ENCODE measurements around the gene ZNF80. TPM values are rescaled to one million over a fixed set of nuclear protein-coding genes. Genes with fewer than 3 reads are reported as not detected.
"Not testable (repeated sequence)": the region's sequence is repeated elsewhere in the genome, so short reads cannot be mapped to it uniquely, and the experiment has no call there.

Gene ZNF80
- total RNA-seq, result not detected in 2 replicates

GRCh38 chr3:114237478-114237877 is at the start of gene ZNF80:
Gene ZNF80, minus strand, starts transcription at chr3:114237578. Its CDS starts 504 bp downstream, at chr3:114237074.
- H3K4me3 ChIP-seq (ENCODE audit: low read depth, low read length); DNase-seq (ENCODE audit: low read depth): not testable (repeated sequence)

DNA sequence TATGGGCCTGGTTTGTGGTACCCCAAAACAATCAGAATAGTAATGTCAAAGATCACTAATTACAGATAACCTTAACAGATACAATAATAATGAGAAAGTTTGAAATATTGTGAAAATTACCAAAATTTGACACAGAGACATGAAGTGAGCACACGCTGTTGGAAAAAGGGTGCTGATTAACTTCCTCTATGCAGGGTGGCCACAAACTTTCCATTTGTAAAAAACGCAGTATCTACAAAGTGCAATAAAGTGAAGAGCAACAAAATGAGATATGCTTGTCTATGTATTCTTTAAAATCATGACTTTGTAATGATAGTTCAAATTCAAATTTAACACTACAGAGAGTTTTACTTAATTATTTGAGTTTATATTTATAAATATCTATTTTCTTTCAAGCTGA is 48.9 kb upstream of the ZNF80 start:
- no peak overlapping the region for H3K4me3 ChIP-seq (ENCODE audit: low read depth, low read length)
- TF ChIP-seq, protein P1, sequence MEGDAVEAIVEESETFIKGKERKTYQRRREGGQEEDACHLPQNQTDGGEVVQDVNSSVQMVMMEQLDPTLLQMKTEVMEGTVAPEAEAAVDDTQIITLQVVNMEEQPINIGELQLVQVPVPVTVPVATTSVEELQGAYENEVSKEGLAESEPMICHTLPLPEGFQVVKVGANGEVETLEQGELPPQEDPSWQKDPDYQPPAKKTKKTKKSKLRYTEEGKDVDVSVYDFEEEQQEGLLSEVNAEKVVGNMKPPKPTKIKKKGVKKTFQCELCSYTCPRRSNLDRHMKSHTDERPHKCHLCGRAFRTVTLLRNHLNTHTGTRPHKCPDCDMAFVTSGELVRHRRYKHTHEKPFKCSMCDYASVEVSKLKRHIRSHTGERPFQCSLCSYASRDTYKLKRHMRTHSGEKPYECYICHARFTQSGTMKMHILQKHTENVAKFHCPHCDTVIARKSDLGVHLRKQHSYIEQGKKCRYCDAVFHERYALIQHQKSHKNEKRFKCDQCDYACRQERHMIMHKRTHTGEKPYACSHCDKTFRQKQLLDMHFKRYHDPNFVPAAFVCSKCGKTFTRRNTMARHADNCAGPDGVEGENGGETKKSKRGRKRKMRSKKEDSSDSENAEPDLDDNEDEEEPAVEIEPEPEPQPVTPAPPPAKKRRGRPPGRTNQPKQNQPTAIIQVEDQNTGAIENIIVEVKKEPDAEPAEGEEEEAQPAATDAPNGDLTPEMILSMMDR (conservative IDR thresholded peaks at IDR 0.05; ENCODE audit: low read depth, low read length), result no peak
- no peak for DNase-seq (ENCODE audit: low read depth)

DNA sequence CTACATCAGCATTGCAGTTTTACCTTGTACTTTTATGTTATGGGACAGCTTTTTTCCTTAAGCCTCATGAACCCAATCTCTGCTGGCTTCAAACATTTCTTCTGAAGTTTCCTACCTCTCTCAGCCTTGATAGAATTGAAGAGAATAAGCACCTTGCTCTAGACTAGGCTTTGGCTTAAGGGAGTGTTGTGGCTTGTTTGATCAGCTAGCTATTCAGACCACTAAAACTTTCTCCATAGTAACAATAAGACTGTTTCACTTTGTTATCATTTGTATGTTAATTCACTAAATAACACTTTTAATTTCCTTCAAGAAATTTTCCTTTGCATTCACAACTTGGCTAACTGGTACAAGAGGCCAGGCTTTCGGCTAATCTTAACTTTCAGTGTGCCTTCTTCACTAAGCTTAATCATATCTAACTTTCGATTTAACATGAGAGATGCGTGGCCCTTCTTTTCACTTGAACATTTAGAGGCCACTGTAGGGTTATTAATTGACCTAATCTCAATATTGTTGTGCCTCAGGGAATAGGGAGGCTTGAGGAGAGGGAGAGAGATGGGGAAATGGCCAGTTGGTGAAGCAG is 48.4 kb upstream of the ZNF80 start:
- TF ChIP-seq, protein P1 (conservative IDR thresholded peaks at IDR 0.05; ENCODE audit: low read depth, low read length), result no peak
- no peak overlapping the region for H3K4me3 ChIP-seq (ENCODE audit: low read depth, low read length)
- no peak for DNase-seq (ENCODE audit: low read depth)

- no peak overlapping the region for H3K4me3 ChIP-seq (ENCODE audit: low read depth, low read length)
- TF ChIP-seq, protein P1 (conservative IDR thresholded peaks at IDR 0.05; ENCODE audit: low read depth, low read length), result no peak
- no peak for DNase-seq (ENCODE audit: low read depth)
These were observed 47.3 kb upstream of the ZNF80 start for GRCh38 chr3:114284644-114285043.

DNA sequence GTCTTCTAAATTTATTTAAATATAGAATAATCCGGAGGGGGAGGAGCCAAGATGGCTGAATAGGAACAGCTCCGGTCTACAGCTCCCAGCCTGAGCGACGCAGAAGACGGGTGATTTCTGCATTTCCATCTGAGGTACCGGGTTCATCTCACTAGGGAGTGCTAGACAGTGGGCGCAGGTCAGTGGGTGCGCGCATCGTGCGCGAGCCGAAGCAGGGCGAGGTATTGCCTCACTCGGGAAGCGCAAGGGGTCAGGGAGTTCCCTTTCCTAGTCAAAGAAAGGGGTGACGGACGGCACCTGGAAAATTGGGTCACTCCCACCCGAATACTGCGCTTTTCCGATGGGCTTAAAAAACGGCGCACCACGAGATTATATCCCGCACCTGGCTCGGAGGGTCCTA is 39.5 kb upstream of the ZNF80 start:
- H3K4me3 ChIP-seq (ENCODE audit: low read depth, low read length); DNase-seq (ENCODE audit: low read depth): not testable (repeated sequence)

- TF ChIP-seq, protein P1 (conservative IDR thresholded peaks at IDR 0.05; ENCODE audit: low read depth, low read length), result no peak
- no peak overlapping the region for H3K4me3 ChIP-seq (ENCODE audit: low read depth, low read length)
- no peak for DNase-seq (ENCODE audit: low read depth)
These were observed 37.6 kb upstream of the ZNF80 start for GRCh38 chr3:114274929-114275328.

DNA sequence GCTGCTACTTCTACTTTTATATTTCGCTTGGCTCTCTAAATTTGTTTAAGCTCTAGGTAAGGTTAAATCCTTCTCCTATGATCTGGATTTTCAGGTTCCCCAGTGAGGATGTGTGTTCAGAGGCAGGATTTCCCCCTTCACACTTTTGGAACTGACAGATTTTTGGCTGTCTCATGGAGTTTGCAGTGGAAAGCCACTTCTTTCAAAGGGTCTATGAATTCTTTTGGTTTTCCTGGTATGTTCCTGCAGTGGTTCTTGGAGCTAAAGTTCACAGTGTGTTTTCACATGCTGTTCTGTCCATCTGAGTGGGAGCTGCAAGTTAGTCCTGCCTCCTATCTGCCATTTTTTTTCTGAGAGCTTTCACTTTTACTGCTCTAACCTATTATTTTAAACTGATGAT is 34.9 kb upstream of the ZNF80 start:
- TF ChIP-seq, protein P1 (conservative IDR thresholded peaks at IDR 0.05; ENCODE audit: low read depth, low read length), result no peak
- H3K4me3 ChIP-seq (ENCODE audit: low read depth, low read length), result no peak overlapping the region
- no peak for DNase-seq (ENCODE audit: low read depth)

DNA sequence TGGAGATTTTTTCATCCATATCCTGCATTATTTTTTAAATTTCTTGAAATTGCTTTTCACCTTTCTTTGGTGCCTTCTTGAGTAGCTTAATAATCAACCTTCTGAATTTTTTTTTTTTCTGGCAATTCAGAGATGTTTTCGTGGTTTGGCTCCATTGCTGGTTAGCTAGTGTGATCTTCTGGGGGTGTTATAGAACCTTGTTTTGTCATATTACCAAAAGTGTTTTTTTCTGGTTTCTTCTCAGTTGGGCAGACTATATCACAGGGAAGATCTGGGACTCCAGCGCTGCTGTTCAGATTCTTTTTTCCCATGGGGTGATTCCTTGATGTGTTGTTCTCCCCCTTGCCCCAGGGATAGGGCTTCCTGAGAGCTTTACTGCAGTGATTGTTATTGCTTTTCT is 32.6 kb upstream of the ZNF80 start:
- TF ChIP-seq, protein P1 (conservative IDR thresholded peaks at IDR 0.05; ENCODE audit: low read depth, low read length), result no peak
- no peak overlapping the region for H3K4me3 ChIP-seq (ENCODE audit: low read depth, low read length)
- no peak for DNase-seq (ENCODE audit: low read depth)
